ENCODE measurements around the gene CRYBB2.
"Not testable (repeated sequence)": the region's sequence is repeated elsewhere in the genome, so short reads cannot be mapped to it uniquely, and the experiment has no call there.

CRYBB2 gene

GRCh38 chr22:25176175-25176574 is 43.3 kb upstream of the CRYBB2 start:
- no peak for TF ChIP-seq CTCF (IDR thresholded peaks at IDR 0.05; ENCODE audit: insufficient read depth, low read length, poor library complexity, severe bottlenecking)
- Histone ChIP-seq H3K36me3 (ENCODE audit: control insufficient read depth, insufficient read depth, low read length) (no peaks in the 10 kb centered on the region), H3K4me3 (replicated peaks; ENCODE audit: low read depth, low read length) (no peak overlapping the region), H3K27me3 (replicated peaks; ENCODE audit: control insufficient read depth, insufficient read depth, low read length) (no peaks in the 10 kb centered on the region)
- DNase-seq (ENCODE audit: extremely low read depth, insufficient read length) = no peak

GRCh38 chr22:25176799-25177198 is 42.6 kb upstream of the CRYBB2 start:
- Histone ChIP-seq H3K27me3 (replicated peaks; ENCODE audit: control insufficient read depth, insufficient read depth, low read length) (no peaks in the 10 kb centered on the region), H3K4me3 (replicated peaks; ENCODE audit: low read depth, low read length) (no peak overlapping the region), H3K36me3 (ENCODE audit: control insufficient read depth, insufficient read depth, low read length) (no peaks in the 10 kb centered on the region)
- no peak for DNase-seq (ENCODE audit: extremely low read depth, insufficient read length)
- no peak for TF ChIP-seq CTCF (IDR thresholded peaks at IDR 0.05; ENCODE audit: insufficient read depth, low read length, poor library complexity, severe bottlenecking)

- DNase-seq (ENCODE audit: extremely low read depth, insufficient read length) = no peak
- no peaks in the 10 kb centered on the region for H3K36me3 ChIP-seq (ENCODE audit: control insufficient read depth, insufficient read depth, low read length)
- no peak overlapping the region for H3K4me3 ChIP-seq (replicated peaks; ENCODE audit: low read depth, low read length)
- H3K27me3 ChIP-seq (replicated peaks; ENCODE audit: control insufficient read depth, insufficient read depth, low read length) = no peaks in the 10 kb centered on the region
- no peak for TF ChIP-seq CTCF (IDR thresholded peaks at IDR 0.05; ENCODE audit: insufficient read depth, low read length, poor library complexity, severe bottlenecking)
These were observed 42.2 kb upstream of the CRYBB2 start for GRCh38 chr22:25177226-25177625.

- Histone ChIP-seq H3K36me3 (ENCODE audit: control insufficient read depth, insufficient read depth, low read length) (no peaks in the 10 kb centered on the region), H3K4me3 (replicated peaks; ENCODE audit: low read depth, low read length) (no peak overlapping the region), H3K27me3 (replicated peaks; ENCODE audit: control insufficient read depth, insufficient read depth, low read length) (no peaks in the 10 kb centered on the region)
- no peak for TF ChIP-seq CTCF (IDR thresholded peaks at IDR 0.05; ENCODE audit: insufficient read depth, low read length, poor library complexity, severe bottlenecking)
- no peak for DNase-seq (ENCODE audit: extremely low read depth, insufficient read length)
These were observed 41.5 kb upstream of the CRYBB2 start for GRCh38 chr22:25177895-25178294.

- DNase-seq (ENCODE audit: extremely low read depth, insufficient read length); H3K36me3 ChIP-seq (ENCODE audit: control insufficient read depth, insufficient read depth, low read length); H3K27me3 ChIP-seq (replicated peaks; ENCODE audit: control insufficient read depth, insufficient read depth, low read length); H3K4me3 ChIP-seq (replicated peaks; ENCODE audit: low read depth, low read length): not testable (repeated sequence)
These were observed 41.1 kb upstream of the CRYBB2 start for GRCh38 chr22:25178348-25178747.

- H3K27me3 ChIP-seq (replicated peaks; ENCODE audit: control insufficient read depth, insufficient read depth, low read length); H3K36me3 ChIP-seq (ENCODE audit: control insufficient read depth, insufficient read depth, low read length); DNase-seq (ENCODE audit: extremely low read depth, insufficient read length): not testable (repeated sequence)
- H3K4me3 ChIP-seq (replicated peaks; ENCODE audit: low read depth, low read length) = peak overlapping the region; percentile 44
These were observed 40.4 kb upstream of the CRYBB2 start for GRCh38 chr22:25178869-25179631.
